ENCODE results near the gene IL12RB2.

DNA sequence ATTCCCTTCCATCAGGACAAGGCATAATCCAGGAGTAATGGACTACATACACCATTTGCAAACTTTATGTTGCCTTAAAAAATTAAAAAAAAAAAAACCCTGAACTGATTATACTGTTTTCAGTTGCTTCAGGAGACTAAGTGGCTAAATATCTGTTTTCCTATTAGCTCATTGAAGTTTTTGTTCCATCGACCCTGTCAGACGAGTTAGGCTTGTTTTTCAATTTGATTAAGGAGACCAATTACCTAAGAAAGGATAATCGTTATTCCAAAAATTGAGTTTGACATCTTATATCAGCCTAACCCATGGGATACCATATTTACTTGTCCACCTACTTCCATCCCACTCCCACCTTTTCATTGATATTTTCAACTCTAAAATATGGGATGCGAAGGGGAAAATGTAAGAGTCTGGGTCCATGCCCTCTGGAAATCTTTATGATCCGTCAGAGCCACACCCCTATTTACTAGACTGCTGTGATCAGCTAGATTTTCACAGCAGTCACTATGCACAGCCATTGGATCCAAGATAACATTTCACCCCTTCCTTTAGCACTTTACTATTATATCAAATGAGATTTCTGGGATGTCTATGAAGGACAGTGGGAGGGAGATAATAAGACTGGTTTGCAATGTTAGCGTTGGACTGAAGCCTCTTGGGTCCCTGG is 41.0 kb downstream of the IL12RB2 start:
- TF ChIP-seq, protein P1, sequence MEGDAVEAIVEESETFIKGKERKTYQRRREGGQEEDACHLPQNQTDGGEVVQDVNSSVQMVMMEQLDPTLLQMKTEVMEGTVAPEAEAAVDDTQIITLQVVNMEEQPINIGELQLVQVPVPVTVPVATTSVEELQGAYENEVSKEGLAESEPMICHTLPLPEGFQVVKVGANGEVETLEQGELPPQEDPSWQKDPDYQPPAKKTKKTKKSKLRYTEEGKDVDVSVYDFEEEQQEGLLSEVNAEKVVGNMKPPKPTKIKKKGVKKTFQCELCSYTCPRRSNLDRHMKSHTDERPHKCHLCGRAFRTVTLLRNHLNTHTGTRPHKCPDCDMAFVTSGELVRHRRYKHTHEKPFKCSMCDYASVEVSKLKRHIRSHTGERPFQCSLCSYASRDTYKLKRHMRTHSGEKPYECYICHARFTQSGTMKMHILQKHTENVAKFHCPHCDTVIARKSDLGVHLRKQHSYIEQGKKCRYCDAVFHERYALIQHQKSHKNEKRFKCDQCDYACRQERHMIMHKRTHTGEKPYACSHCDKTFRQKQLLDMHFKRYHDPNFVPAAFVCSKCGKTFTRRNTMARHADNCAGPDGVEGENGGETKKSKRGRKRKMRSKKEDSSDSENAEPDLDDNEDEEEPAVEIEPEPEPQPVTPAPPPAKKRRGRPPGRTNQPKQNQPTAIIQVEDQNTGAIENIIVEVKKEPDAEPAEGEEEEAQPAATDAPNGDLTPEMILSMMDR (IDR thresholded peaks at IDR 0.05), result no peak
- no peak for TF ChIP-seq POLR2AphosphoS5 (IDR thresholded peaks at IDR 0.05)
